WTC11 (cell line): ENCODE data around the gene GIPC2. TPM values are rescaled to one million over a fixed set of nuclear protein-coding genes. Genes with fewer than 3 reads are reported as not detected.

Experiments used
- ATAC-seq: fragments of 200-7000 bp; cut with Tn5 transposase; 2 replicates; pipeline ENCODE4 v1.10.0; 2021; ENCODE audit warnings: mild to moderate bottlenecking, moderate library complexity
- CTCF ChIA-PET: fragments of 300-600 bp; sonication (Branson Sonifier 250); formaldehyde crosslinking; loops from one replicate; lab custom pipeline; 2021; ENCODE audit warnings: antibody characterized with exemption; lab: Charles Lee
- POLR2A ChIA-PET: fragments of 350-600 bp; sonication (Branson Sonifier 250); formaldehyde crosslinking; loops from one replicate; lab custom pipeline; 2021; ENCODE audit warnings: antibody characterized with exemption; lab: Charles Lee
- DNase-seq: peaks from one replicate; pipeline ENCODE4 v3.0.0; 2021; ENCODE audit warnings: low spot score
- H3K27ac Mint-ChIP-seq: 2 replicates; pipeline ENCODE4 v1.8.0; 2021; ENCODE audit warnings: mixed read lengths
- H3K27me3 Mint-ChIP-seq: 2 replicates; pipeline ENCODE4 v1.8.0; 2021; ENCODE audit warnings: low read depth, mild to moderate bottlenecking, moderate library complexity, mixed read lengths
- H3K36me3 Mint-ChIP-seq: 2 replicates; pipeline ENCODE4 v1.8.0; 2021; ENCODE audit warnings: mixed read lengths
- H3K4me1 Mint-ChIP-seq: 2 replicates; pipeline ENCODE4 v1.8.0; 2022; ENCODE audit warnings: mixed read lengths
- H3K4me3 Mint-ChIP-seq: 2 replicates; pipeline ENCODE4 v1.8.0; 2021; ENCODE audit warnings: mild to moderate bottlenecking, moderate library complexity, mixed read lengths
- H3K9me3 Mint-ChIP-seq: 2 replicates; pipeline ENCODE4 v1.8.0; 2021; ENCODE audit warnings: mixed read lengths
- AR ChIP-seq: fragments of 250-450 bp; sonication (Bioruptor Pico); IDR thresholded peaks from 2 replicates; pipeline ENCODE4 v1.9.0; 2021; ENCODE audit warnings: mild to moderate bottlenecking
- ATF2 ChIP-seq: sonication (generic); formaldehyde crosslinking; IDR thresholded peaks from 2 replicates; pipeline ENCODE4 v1.8.1; 2022; ENCODE audit warnings: low read depth, missing genetic modification reagents, borderline replicate concordance
- ATF3 ChIP-seq: sonication (generic); formaldehyde crosslinking; conservative IDR thresholded peaks from 2 replicates; pipeline ENCODE4 v1.8.1; 2022; ENCODE audit warnings: mild to moderate bottlenecking, missing genetic modification reagents
- CBFB ChIP-seq: sonication (generic); formaldehyde crosslinking; IDR thresholded peaks from 2 replicates; pipeline ENCODE4 v1.8.1; 2022; ENCODE audit warnings: mild to moderate bottlenecking, low read depth, missing genetic modification reagents
- CREB1 ChIP-seq: sonication (generic); formaldehyde crosslinking; IDR thresholded peaks from 2 replicates; pipeline ENCODE4 v1.8.0; 2023; ENCODE audit warnings: mild to moderate bottlenecking, missing genetic modification reagents
- CREM ChIP-seq: sonication (generic); formaldehyde crosslinking; IDR thresholded peaks from 2 replicates; pipeline ENCODE4 v1.8.1; 2022; ENCODE audit warnings: mild to moderate bottlenecking, missing genetic modification reagents, moderate library complexity
- ELF4 ChIP-seq: sonication (generic); formaldehyde crosslinking; IDR thresholded peaks from 2 replicates; pipeline ENCODE4 v1.8.1; 2022; ENCODE audit warnings: low read depth, mild to moderate bottlenecking, moderate library complexity, missing genetic modification reagents
- EMX1 ChIP-seq: fragments of 250-450 bp; sonication (Bioruptor Pico); IDR thresholded peaks from 2 replicates; pipeline ENCODE4 v1.8.0; 2021; ENCODE audit warnings: mild to moderate bottlenecking
- FOXK1 ChIP-seq: sonication (generic); formaldehyde crosslinking; IDR thresholded peaks from 2 replicates; pipeline ENCODE4 v1.8.0; 2022; ENCODE audit warnings: mild to moderate bottlenecking, moderate library complexity, missing genetic modification reagents
- JUN ChIP-seq: sonication (generic); formaldehyde crosslinking; IDR thresholded peaks from 2 replicates; pipeline ENCODE4 v1.8.0; 2023; ENCODE audit warnings: mild to moderate bottlenecking, missing genetic modification reagents
- MLX ChIP-seq: sonication (generic); formaldehyde crosslinking; IDR thresholded peaks from 2 replicates; pipeline ENCODE4 v1.8.1; 2023; ENCODE audit warnings: mild to moderate bottlenecking, missing genetic modification reagents, moderate library complexity
- MXD4 ChIP-seq: fragments of 250-450 bp; sonication (Bioruptor Pico); IDR thresholded peaks from 2 replicates; pipeline ENCODE4 v1.8.0; 2021; ENCODE audit warnings: mild to moderate bottlenecking, moderate library complexity, borderline replicate concordance
- NFE2L1 ChIP-seq: sonication (generic); formaldehyde crosslinking; IDR thresholded peaks from 2 replicates; pipeline ENCODE4 v1.8.1; 2023; ENCODE audit warnings: missing genetic modification reagents
- NR3C1 ChIP-seq: sonication (generic); formaldehyde crosslinking; conservative IDR thresholded peaks from 2 replicates; pipeline ENCODE4 v1.8.1; 2023; ENCODE audit warnings: low read depth, mild to moderate bottlenecking, missing genetic modification reagents
- PRDM15 ChIP-seq: sonication (generic); formaldehyde crosslinking; IDR thresholded peaks from 2 replicates; pipeline ENCODE4 v1.8.0; 2022; ENCODE audit warnings: missing genetic modification reagents
- ZMAT4 ChIP-seq: fragments of 250-450 bp; sonication (Bioruptor Pico); IDR thresholded peaks from 2 replicates; pipeline ENCODE4 v1.9.0; 2021; ENCODE audit warnings: mild to moderate bottlenecking
- ZNF121 ChIP-seq: sonication (generic); formaldehyde crosslinking; IDR thresholded peaks from 2 replicates; pipeline ENCODE4 v1.8.0; 2023; ENCODE audit warnings: missing genetic modification reagents
- ZNF232 ChIP-seq: sonication (generic); formaldehyde crosslinking; IDR thresholded peaks from 2 replicates; pipeline ENCODE4 v1.8.0; 2022; ENCODE audit warnings: mild to moderate bottlenecking, missing genetic modification reagents
- ZNF416 ChIP-seq: fragments of 250-450 bp; sonication (Bioruptor Pico); IDR thresholded peaks from 2 replicates; pipeline ENCODE4 v1.9.0; 2021; ENCODE audit warnings: mild to moderate bottlenecking, inconsistent platforms
- ZNF671 ChIP-seq: fragments of 250-450 bp; sonication (Bioruptor Pico); IDR thresholded peaks from 2 replicates; pipeline ENCODE4 v1.8.0; 2021; ENCODE audit warnings: mild to moderate bottlenecking
- ZSCAN18 ChIP-seq: fragments of 250-450 bp; sonication (Bioruptor Pico); IDR thresholded peaks from 2 replicates; pipeline ENCODE4 v2.1.2; 2022; ENCODE audit warnings: mild to moderate bottlenecking, moderate library complexity
- total RNA-seq: library from RNA; stranded (reverse); gene quantifications from 3 replicates; pipeline ENCODE4 v1.2.3, GENCODE V29; 2021

Gene GIPC2
- total RNA-seq, 1 experiment from 2014 or later, result 0.83 TPM

GRCh38 chr1:78044796-78045562 is 787 bp upstream of the GIPC2 start (continued):
- TF ChIP-seq ZSCAN18 (CRISPR knock-in tag), result no peak
- TF ChIP-seq MLX (CRISPR knock-in tag), result no peak
- no peak for TF ChIP-seq ELF4 (CRISPR knock-in tag)
- TF ChIP-seq NFE2L1 (CRISPR knock-in tag), result no peak
- TF ChIP-seq ZNF671 (CRISPR knock-in tag), result no peak
- TF ChIP-seq JUN, result no peak
- TF ChIP-seq ATF3, result no peak
- TF ChIP-seq NR3C1, result no peak
- TF ChIP-seq ZNF416, result no peak
- no peak for TF ChIP-seq EMX1 (CRISPR knock-in tag)

GRCh38 chr1:78045563-78045925 is 222 bp upstream of the GIPC2 start:
- no peaks in the 10 kb centered on the region for H3K36me3 Mint-ChIP-seq
- H3K4me1 Mint-ChIP-seq, result peaks cover 33% of the 10 kb centered on the region
- POLR2A ChIA-PET, result interaction anchor here (0.6 to 1.0 kb wide), 2 partner anchors 32 to 67 kb away, joined by 4 to 9 read pairs; partner anchors contain the start of gene FUBP1
- H3K9me3 Mint-ChIP-seq, result no peaks in the 10 kb centered on the region
- DNase-seq (no peak), ATAC-seq (no peak)
- no peak for TF ChIP-seq CREM (CRISPR knock-in tag)
- no peak for TF ChIP-seq ZNF232 (CRISPR knock-in tag)
- TF ChIP-seq PRDM15 (CRISPR knock-in tag), result no peak
- no peak for TF ChIP-seq CBFB
- no peak for TF ChIP-seq MXD4 (CRISPR knock-in tag)
- TF ChIP-seq AR (CRISPR knock-in tag), result no peak
- TF ChIP-seq ATF2, result no peak
- no peak for TF ChIP-seq CREB1 (CRISPR knock-in tag)
- no peak for TF ChIP-seq ZNF121 (CRISPR knock-in tag)
- TF ChIP-seq ELF4 (CRISPR knock-in tag), result no peak
- TF ChIP-seq FOXK1 (CRISPR knock-in tag), result no peak
- TF ChIP-seq ZMAT4 (CRISPR knock-in tag), result no peak
- TF ChIP-seq, all 79 proteins: peak for 0
- Mint-ChIP-seq H3K27me3 (peaks cover 47% of the 10 kb centered on the region), H3K27ac (no peak overlapping the region; the same call in 1 of the 2 replicates), H3K4me3 (peak overlapping the region; percentile 87)
- CTCF ChIA-PET, result interaction anchor here (0.6 to 3.9 kb wide), 3 partner anchors 33 to 122 kb away, joined by 3 to 16 read pairs (median 3); no protein-coding TSS in a partner anchor
